GM18867 (cell line): ENCODE data around the gene MELK.

Experiments
- ATAC-seq: cut with Tn5 transposase; IDR thresholded peaks from one replicate; pipeline ENCODE4 v1.9.1; 2021; ENCODE audit warnings: mild to moderate bottlenecking, moderate library complexity; ENCODE audit not compliant: unreplicated experiment

The MELK gene

DNA sequence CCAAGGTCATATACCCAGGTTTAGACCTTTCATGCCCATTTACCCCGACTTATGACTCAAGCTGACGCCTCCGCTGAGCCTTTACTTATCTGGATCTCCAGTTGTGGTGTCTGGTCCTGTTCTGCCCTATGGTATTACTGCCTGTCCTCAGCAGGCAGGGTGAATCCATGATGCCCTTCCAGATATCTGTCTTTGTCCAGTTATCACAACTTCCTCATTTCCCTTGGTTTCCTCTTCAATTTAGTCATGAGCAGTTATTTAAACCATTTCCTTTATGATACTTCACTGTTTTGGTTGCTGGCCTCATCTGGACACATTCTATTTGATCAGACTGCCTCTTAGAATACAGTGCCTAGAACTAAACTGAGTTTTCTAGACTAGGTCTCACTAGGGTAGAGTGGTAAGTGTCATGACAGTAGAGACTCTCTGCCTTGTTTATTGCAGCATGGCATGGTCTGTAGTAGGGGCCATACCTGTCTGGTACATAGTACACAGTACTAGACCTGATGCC is 93.3 kb downstream of the MELK start:
- ATAC-seq = peak; percentile 79

DNA sequence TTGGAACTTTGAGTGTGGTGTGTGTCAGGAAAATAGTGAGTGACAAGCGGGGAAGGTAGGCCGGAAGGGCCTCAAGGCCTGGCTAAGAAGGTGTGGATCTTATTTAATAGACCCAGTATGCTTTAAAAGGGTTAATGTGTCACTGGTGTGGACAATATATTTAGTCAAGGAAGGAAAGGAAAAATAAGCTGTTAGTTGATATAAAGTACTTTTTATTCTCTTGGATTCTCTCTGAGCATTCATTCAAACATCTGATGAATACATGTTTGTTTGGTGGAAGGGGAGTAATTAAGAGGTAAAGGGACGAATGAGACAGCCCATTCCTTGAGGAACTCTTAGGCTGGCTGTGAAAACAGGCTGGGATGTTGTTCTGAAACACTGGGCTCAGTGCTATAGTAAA is 98.9 kb downstream of the MELK start:
- ATAC-seq = no peak

DNA sequence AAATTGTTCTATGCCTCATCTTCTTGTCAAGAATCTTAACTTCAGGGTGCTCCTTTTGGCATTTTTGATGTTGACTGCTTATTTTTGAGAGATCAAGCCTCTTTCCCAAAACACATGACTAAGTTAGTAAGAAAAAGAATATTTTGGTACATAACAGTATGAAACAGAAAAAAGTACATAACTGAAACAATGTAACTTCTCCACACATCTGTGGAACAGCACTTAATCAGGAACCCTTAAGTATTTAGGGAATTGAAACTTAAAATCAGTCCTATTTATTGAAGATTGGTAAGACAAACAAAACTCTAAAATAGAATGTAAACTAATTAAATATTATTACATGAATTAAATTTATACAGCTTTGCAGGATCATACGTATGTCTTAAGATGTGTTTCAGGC is 103.4 kb downstream of the MELK start:
- ATAC-seq = no peak

DNA sequence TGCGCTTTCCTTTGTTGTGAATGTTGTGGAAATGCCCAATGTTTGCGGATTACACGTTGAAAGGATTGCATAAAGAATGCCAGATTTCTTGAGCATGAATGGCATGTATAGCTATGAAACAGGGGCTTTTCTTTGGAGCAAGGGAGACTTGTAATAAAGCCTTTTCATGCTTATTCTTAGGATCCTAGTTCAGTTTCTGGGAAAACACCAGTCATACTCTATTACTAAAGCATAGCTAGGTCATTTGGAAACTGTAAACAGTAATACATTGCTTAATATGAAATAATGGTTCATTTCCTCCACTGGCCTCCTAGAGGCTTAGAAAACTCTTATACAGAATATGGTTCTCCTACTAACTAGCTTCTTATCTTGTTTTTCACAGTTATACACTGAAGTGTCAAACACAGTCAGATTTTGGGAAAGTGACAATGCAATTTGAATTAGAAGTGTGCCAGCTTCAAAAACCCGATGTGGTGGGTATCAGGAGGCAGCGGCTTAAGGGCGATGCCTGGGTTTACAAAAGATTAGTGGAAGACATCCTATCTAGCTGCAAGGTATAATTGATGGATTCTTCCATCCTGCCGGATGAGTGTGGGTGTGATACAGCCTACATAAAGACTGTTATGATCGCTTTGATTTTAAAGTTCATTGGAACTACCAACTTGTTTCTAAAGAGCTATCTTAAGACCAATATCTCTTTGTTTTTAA is 104.2 kb downstream of the MELK start:
- no peak for ATAC-seq

DNA sequence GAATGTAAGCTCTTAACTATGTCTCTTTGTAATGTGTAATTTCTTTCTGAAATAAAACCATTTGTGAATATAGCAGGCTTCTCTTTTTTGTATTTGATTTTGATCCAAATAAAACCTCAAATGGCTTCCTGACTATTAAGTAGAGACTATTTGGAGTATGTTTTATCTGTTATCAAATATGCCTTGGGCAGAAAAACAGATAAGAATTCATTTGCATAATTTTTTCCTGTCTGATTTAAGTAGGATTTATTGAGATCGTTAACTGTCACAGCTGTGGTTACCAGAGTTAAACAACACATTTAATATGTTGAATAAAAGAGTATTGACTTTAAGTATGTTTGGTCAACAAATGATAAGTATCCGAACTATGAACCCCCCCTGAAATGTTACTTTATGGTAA is 104.9 kb downstream of the MELK start:
- ATAC-seq = no peak

DNA sequence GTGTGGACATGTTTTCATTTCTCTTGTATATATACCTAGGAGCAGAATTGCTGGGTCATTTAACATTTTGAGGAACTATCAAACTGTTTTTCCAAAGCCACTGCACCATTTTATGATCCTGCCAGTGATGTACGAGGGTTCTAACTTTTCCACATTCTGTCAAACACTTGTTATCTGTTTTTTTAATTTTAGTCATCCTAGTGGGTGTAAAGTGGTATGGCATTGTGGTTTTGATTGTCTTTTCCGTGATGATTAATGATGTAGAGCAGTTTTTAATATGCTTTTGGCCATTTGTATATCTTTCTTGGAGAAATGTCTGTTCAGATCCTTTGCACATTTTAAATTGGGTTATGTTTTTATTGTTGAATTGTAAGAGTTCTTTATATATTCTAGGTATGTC is 107.0 kb downstream of the MELK start:
- no peak for ATAC-seq

DNA sequence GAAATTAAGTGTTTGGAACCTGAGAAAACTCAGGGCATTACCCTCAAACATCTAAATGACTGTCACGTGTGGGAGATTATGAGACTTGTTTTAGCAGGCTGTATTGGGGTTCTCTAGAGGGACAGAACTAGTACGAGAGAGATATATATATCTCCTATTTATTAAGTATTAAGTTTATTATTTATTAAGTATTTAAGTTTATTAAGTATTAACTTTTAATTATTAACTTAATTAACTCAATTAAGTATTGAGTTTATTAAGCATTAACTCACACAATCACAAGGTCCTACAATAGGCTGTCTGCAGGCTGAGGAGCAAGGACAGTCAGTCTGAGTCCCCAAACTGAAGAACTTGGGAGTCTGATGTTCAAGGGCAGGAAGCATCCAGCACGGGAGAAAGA is 113.8 kb downstream of the MELK start:
- ATAC-seq = no peak

DNA sequence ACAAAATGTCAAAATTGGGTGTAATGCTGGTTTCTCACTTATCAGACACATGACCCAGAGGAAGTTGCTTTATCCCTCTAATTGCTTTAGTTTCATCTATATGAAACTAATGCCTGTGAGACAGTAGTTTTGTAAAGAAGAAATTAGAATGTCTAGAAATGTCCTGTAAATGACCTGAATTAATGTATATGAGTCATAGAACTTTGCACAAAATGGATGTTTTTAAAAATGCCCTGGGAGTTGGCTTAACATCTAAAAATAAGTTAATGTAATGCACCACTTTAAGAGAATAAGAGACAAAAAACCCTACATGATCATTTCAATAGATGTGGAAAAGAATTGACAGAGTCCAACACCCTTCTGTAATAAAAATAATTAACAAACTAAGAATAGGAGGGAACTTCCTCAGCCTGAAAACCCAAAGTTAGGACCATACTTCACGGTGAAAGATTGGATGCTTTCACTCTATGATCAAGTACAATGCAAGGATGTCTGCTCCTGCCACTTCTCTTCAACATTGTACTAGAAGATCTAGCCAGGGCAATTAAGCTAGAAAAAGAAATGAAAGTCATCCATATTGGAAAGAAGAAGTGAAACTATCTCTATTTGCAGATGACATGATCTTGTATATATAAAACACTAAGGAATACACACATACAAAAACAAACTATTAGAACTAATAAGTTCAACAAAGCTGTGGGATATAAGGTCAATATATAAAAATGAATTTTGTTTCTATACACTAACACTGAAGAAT is 117.9 kb downstream of the MELK start:
- no peak for ATAC-seq

DNA sequence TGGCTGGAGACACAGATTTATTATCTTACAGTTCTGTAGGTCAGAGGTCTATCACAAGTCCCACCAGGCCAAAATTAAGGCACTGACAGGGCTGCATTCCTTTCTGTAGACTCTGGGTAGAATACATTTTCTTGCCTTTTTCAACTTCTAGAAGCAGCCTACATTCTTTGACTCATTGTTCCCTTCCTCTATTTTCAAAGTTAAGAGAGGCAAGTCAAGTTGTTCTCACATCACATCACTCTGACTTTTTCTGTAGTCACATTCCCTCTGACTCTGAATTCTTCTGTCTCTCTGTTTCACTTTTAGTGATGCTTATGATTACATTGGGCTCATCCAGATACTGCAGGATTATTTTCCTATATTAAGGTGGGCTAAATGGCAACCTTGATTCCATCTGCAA is 119.0 kb downstream of the MELK start:
- no peak for ATAC-seq

DNA sequence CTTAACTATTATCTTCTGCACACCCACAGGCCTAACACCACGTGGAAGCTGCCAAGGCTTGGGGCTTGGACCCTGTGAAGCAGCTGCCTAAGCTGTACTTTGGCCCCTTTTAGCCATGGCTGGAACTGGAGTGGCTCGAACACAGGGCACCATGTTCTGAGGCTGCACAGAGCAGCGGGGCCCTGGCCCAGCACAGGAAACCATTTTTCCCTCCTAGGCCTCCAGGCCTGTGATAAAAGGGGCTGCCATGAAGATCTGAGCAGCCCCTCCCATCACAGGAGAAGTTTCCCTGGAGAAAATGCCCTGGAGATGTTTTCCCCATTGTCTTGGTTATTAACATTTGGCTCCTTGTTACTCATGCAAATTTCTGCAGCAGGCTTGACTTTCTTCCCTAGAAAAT is 126.3 kb downstream of the MELK start:
- no peak for ATAC-seq

DNA sequence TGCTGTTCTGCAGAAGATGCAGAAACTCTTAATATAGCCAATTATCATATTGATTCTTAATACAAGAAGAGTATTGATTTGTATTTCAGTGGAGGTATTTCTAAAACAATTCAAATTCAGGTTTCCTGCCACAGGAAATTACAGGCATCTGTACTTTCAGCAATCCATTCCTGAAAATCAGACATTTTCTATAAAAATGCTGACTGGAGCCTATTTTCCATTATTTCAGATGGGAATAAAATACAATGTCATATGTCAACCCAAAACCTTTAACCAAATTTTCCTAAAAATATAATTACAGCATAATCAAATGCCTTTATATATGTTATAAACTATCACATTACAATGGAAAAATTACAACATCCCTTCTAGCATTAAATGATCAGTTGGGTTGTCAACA is 131.5 kb downstream of the MELK start:
- no peak for ATAC-seq

DNA sequence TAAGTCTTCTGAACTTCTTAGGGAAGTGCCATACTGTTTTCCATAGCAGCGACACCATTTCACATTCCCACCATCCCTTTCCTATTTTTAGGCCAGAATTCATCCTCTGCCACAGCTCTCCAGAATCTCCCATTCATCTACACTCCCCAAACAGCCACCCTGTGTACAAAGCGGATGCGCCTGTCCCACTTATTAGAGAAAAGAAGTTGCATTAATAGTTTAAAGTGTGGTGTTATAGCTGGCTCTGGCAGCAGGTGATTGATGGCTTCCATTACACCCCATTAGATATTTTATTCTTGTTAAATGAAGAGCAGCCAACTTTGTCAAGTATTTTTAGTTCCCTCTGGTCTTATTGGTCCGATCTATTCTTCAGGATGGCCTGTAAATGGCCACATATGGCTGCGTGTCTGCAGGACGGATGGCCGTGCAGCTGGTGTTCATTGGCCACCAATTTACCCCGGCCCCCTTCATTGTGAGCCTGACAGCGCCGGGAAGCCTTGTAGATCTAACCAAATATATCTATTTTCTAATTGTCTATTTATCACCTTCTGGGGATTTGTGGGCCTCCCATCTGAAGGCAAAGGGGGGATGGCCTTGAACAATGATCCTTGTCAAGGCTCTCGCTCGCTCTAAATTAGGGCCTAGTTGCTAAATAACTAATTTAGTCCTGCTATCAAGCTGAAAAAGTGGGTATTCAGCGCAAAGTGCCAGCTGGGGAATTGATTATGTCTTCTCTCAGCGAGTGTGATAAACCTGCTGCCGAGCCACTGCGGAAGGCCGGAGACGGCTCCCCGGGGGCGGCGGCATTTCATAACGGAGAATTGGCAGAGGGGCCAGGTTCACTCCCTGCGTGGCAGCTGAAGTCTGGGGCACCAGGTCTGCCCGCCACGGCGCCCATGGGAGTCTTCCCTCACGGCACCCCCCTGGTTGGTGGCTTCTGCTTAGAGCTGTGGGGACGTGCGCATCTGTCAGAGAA is 141.1 kb downstream of the MELK start:
- ATAC-seq = no peak

DNA sequence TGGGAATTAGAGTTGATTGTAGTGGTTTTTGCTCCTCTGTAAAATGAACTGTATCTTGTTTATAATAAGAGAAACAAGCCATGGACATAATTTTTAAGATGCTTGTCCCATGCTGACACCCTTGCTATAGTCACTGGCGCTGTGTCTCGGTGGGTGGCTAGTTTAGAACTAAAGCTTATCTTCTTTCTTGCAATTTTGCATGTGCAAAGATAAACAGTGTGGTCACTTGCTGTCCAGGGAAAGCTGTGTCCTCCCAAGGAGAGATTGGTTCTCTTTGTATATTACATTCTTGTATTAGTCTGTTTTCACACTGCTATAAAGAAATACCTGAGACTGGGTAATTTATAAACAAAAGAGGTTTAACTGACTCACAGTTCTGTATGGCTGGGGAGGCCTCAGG is 143.8 kb downstream of the MELK start:
- no peak for ATAC-seq

DNA sequence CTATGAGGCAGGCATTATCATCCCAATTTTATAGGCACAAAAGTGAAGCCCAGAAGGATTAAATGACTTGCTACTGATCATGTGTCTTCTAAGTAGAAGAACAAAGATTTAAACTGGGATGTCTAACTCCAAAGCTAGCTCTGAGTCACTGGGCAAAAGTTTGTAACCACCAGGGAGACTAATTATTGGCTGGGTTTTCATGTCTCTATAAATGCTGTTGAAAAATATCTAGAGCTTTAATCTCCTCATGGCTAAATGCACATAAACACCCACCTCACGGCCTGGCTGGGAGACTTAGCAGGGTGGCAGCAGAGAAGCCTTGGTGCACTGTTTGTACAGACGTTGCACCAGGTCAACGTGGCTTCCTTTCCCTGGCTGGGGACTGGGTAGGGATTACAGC is 144.6 kb downstream of the MELK start:
- no peak for ATAC-seq

DNA sequence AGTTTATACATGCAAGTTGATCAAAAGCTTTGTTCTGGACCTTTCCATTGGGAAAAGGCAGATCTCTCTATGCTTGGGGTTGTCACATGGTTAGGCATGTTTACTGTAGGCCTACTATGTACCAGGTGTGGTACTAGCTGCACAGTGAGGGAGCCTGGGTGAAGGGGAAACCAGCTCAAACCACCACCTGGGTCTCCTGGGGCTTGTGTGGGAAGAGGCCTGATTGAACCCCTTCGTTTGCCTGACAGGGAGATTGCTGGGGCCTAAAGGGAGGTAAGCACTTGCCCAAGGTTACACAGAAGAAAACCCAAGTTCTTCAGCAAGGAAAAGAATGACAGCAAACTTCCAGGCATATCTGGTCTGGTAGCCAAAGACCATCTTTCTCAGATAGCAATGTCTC is 145.9 kb downstream of the MELK start:
- no peak for ATAC-seq

DNA sequence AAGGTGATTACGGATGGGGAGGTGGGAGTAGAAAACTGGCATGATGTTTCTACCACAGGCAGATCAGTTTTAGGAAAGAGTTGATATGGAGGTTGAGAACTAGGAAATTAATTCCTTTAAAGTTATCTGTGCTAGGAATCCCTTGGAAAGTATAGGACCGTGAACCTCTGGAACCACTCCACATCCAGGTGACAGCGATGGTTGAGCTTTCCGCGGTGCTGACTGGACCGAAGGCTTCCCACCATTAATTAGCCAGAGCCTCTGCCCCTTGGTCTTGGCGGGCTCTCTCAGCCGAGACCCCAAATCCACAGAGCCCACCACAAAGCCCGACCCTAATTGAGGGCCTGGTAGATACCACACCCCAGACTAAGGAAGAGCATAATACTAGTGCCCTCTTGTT is 147.3 kb downstream of the MELK start:
- no peak for ATAC-seq

DNA sequence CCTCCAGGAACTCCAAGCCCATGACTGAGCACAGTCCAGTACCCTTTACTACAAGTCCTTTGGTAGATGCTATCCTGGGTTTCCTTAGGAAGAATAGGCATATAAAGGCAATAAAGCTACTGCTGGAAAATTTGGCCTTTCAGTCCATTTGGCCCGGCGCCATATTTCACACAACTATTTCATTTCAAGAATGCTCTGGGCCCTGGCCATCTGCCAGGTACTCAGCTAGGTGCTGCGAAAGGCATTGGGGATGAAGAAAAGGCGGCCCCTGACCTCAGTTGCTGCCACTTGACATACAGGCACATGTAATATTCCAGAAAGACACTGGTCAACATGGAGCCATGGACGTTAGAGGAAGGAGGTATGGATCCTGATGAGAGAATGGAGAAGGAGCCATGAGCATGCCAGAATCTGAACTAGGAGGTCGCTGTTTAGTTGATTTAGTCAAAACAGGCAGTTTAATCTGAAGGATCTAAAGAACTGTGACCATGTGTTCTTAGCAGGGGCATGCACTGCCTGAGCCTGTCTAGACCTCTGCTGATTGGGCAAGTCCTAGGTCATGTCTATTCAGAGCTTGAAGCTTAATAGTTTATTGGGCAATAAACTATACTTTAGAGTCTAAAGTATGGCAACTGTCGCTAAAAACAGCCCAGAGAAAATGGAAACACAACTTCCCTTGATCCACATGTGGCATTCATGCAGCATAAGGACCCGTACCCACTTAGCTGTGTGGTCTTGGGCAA is 149.3 kb downstream of the MELK start:
- no peak for ATAC-seq

DNA sequence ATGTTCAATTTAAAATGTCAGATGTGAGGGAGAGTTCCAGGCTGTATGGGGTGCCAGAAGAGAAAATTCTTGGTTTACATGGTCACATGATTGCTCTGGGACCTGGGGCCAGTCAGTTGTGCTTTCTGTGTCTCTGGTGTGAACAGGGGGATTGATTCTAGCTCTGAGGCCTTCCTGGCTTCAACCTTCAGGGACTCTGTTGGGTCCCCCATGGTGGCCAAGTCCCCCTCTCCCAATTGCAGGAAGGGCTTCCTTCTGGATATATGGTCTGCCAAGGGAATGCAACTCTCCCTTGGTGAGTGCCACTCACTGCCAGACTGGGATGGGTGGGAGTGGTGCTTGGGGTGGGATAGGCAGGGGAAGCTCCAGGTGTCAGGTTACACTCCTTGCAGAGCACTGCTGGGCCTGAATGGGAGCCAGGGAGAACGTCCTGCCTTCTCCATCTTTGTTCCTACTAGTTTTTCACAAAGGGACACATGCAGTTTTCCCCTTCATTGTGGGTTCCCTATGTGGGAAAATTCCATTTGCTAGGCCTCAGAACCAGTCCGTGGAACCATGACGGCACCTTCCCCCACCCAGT is 153.2 kb downstream of the MELK start:
- no peak for ATAC-seq
